Effector memory CD8-positive, alpha-beta T cell (primary cell): ENCODE measurements around the gene ZDHHC6.

Experiments used
- ATAC-seq: fragments of 150-1000 bp; cut with Tn5 transposase; replicated peaks from 2 replicates; pipeline ENCODE4 v1.10.0; 2021; ENCODE audit warnings: mild to moderate bottlenecking, moderate library complexity
- DNase-seq, 3 experiments: peaks; one replicate each; pipeline ENCODE4 v3.0.0; 2021
- H3K27ac Mint-ChIP-seq, 2 donors: one replicate each; pipeline ENCODE4 v1.8.0; 2022; ENCODE audit warnings: mild to moderate bottlenecking in 2 of 2, mixed read lengths in 2 of 2, moderate library complexity in 2 of 2
- H3K27me3 Mint-ChIP-seq, 2 donors: one replicate each; pipeline ENCODE4 v1.8.0; 2022; ENCODE audit warnings: mixed read lengths in 2 of 2
- H3K36me3 Mint-ChIP-seq: one replicate; pipeline ENCODE4 v1.8.0; 2022; ENCODE audit warnings: mild to moderate bottlenecking, moderate library complexity, mixed read lengths; ENCODE audit not compliant: insufficient read depth
- H3K4me1 Mint-ChIP-seq, 2 donors: one replicate each; pipeline ENCODE4 v1.8.0; 2022; ENCODE audit warnings: low read depth in 2 of 2, mixed read lengths in 2 of 2
- H3K4me3 Mint-ChIP-seq, 2 donors: one replicate each; pipeline ENCODE4 v1.8.0; 2022; ENCODE audit warnings: mild to moderate bottlenecking in 2 of 2, mixed read lengths in 2 of 2, moderate library complexity in 2 of 2
- H3K9me3 Mint-ChIP-seq, 2 donors: one replicate each; pipeline ENCODE4 v1.8.0; 2022; ENCODE audit warnings: mixed read lengths in 2 of 2
- total RNA-seq, 9 experiments: gene quantifications; one replicate each; lab custom pipeline; 2026; lab: John Stamatoyannopoulos, UW

The ZDHHC6 gene, protein sequence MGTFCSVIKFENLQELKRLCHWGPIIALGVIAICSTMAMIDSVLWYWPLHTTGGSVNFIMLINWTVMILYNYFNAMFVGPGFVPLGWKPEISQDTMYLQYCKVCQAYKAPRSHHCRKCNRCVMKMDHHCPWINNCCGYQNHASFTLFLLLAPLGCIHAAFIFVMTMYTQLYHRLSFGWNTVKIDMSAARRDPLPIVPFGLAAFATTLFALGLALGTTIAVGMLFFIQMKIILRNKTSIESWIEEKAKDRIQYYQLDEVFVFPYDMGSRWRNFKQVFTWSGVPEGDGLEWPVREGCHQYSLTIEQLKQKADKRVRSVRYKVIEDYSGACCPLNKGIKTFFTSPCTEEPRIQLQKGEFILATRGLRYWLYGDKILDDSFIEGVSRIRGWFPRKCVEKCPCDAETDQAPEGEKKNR
- 51.9 to 93.6 (median 79.2) reads per million in 9 experiments for total RNA-seq

DNA sequence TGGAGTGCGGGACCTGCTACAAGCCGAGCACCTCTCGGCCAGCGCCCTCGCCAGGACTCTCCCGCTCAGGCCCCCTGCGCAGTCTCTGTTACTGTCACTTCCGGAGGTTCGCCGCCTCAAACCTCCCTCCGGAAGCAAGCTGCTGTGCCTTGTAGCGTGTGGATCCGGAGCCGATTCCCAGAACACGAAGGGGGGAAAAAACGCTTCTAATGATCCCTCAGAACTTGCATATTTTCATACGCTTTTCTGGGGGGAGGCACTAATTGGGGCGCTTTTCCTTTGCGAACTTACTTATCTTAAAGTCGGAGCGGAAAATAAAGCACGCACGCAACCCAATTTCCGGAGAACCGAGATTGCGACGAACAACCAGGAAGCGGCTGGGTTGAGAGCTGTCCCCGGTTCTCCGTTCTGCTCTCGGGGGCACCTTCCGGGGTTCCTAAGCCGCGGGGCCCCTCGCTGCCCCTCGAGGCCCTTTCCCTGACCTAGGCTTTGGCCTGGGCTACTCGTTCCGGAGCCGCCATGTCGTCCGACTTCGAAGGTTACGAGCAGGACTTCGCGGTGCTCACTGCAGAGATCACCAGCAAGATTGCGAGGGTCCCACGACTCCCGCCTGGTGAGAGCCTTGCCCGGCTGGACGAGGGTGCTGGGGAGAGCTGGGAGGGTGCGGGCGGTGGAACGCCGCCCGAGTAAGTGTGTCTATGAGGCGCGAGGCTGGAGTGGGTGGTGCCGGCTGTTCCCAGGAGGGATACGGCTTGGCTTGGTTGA is at the start of gene ZDHHC6, which contains the start of gene VTI1A:
TSS of gene ZDHHC6 (minus strand) at position 60 of the 765 bp plus-strand sequence. CDS start 1,478 bp downstream, outside the sequence.
TSS of gene VTI1A (plus strand) at position 361 of the 765 bp plus-strand sequence. CDS start at position 520, 159 bp downstream.
- H3K27me3 Mint-ChIP-seq, result no peaks in the 10 kb centered on the region
- peak; percentile 79 to 85 (median 80) for DNase-seq
- ATAC-seq, result peak; percentile 88
- peak within 1 kb of the TSS; percentile 91 to 94 for H3K4me3 Mint-ChIP-seq
- peak within 1 kb of the TSS; percentile 96 to 97 for H3K27ac Mint-ChIP-seq
- H3K4me1 Mint-ChIP-seq, result peaks cover 34 to 58% of the 10 kb centered on the region in 2 donors
- H3K9me3 Mint-ChIP-seq, result no peaks in the 10 kb centered on the region
- peaks cover 44% of the 10 kb centered on the region for H3K36me3 Mint-ChIP-seq

DNA sequence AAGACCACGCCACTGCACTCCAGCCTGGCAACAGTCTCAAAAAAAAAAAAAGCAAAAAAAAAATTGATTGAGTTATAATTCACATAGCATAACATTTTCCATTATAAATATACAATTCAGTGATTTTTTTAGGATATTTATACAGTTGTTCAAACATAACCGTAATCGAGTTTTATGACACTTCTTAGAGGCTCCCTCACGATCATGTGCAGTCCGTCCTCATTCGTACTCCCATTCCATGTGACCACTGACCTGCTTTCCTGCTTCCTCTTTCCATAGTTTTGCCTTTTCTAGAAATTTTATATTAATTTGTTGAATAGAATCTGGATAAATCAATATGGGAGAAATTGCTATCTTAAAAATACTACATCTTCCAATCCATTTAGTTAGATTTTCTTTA is 46.0 kb upstream of the ZDHHC6 start:
- peaks cover 7 to 21% of the 10 kb centered on the region in 2 donors for H3K4me1 Mint-ChIP-seq
- DNase-seq, result no peak
- H3K27me3 Mint-ChIP-seq, result no peaks in the 10 kb centered on the region
- no peak overlapping the region for H3K27ac Mint-ChIP-seq
- H3K36me3 Mint-ChIP-seq, result no peaks in the 10 kb centered on the region
- H3K4me3 Mint-ChIP-seq, result no peak overlapping the region
- ATAC-seq, result no peak
- no peaks in the 10 kb centered on the region for H3K9me3 Mint-ChIP-seq

DNA sequence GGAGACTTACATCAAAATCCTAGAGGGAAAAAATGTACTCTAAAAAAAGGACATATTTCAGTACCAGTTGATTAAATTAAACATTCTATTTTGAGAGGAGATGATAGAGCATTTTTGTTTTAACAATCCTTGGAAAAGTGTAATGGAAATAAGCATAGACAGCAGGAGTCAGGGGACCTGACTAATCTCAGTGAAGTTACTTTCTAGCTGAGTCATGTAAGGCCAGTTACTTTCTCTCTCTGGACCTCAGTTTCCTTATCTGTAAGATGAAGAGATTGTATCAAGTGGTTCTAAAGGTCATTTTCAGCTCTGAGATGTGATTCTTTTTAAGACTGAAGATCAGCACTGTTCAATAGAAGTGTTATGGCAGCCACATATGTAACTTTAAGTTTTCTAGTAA is 44.4 kb upstream of the ZDHHC6 start:
- Mint-ChIP-seq H3K36me3 (no peaks in the 10 kb centered on the region), H3K4me1 (peaks cover 8 to 17% of the 10 kb centered on the region in 2 donors)

DNA sequence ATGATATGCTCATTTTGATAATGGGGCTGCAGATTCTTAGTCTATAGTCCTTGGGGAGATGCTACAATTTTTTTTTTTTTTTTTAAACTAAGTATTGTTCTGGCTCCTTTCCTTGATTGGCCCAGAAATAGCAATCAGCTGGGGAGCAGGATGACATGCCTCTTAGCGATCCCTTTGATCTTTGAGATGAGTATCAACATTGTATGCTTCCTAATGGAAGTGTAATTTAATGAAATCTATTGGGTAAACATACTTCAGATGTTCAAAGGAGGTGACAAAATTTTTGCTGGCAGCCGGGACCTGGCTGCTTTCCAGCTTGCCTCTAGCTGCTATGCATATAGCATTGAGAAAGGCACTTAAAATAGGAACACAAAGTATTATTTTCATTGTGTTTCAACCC is 43.8 kb upstream of the ZDHHC6 start:
- DNase-seq, result no peak
- ATAC-seq, result no peak
- Mint-ChIP-seq H3K4me1 (peaks cover 8 to 15% of the 10 kb centered on the region in 2 donors), H3K27ac (no peak overlapping the region), H3K4me3 (no peak overlapping the region), H3K27me3 (no peaks in the 10 kb centered on the region), H3K9me3 (no peaks in the 10 kb centered on the region), H3K36me3 (no peaks in the 10 kb centered on the region)

More for the DNA sequence above, 44.4 kb upstream of the ZDHHC6 start:
- Mint-ChIP-seq H3K27me3 (no peaks in the 10 kb centered on the region), H3K9me3 (no peaks in the 10 kb centered on the region), H3K4me3 (no peak overlapping the region), H3K27ac (no peak overlapping the region)
- no peak for ATAC-seq
- DNase-seq, result no peak

DNA sequence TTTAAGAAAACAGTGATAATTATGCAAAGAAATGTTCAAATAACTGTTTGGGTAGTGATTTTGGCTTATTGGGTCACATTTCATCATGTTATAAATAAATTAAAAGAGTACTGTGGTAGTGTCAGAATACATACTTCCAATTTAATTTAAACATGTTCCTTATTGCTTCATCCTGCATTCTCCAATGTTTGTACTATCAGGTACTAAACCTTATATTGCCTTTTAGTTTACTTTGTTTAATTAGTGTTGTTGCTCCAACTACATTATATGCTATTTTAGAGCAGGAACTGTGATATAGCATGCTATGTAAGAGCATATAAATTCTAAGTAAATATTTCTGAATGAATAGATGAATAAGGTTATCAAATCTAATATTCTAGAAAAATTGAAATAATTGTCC is 41.2 kb upstream of the ZDHHC6 start:
- no peaks in the 10 kb centered on the region for H3K36me3 Mint-ChIP-seq
- no peaks in the 10 kb centered on the region for H3K9me3 Mint-ChIP-seq
- no peaks in the 10 kb centered on the region for H3K27me3 Mint-ChIP-seq
- H3K4me3 Mint-ChIP-seq, result no peak overlapping the region
- H3K27ac Mint-ChIP-seq, result no peak overlapping the region
- no peak for ATAC-seq
- peaks cover 3 to 5% of the 10 kb centered on the region in 2 donors for H3K4me1 Mint-ChIP-seq
- no peak for DNase-seq

DNA sequence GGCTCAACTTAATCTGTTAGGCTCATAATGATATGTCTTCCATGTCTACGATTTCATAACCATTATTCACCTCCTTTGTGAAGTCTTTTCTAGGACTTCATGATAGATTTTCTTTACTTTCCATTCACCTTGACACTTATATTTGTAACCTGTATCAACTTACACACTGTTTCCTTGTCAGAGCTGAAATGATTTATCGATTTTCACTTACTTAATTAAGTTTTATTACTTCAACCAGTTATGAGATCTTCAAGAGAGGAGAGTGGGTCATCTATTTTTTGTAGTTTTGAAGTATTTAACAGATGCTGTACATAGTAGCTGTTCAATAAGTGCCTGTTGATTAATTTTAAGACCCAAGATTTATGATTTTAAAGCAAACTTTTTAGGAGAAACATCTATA is 37.7 kb upstream of the ZDHHC6 start:
- ATAC-seq (no peak), DNase-seq (no peak)
- Mint-ChIP-seq H3K27me3 (no peaks in the 10 kb centered on the region), H3K27ac (no peak overlapping the region), H3K4me1 (peaks cover 5 to 11% of the 10 kb centered on the region in 2 donors), H3K9me3 (no peaks in the 10 kb centered on the region), H3K4me3 (no peak overlapping the region), H3K36me3 (no peaks in the 10 kb centered on the region)

DNA sequence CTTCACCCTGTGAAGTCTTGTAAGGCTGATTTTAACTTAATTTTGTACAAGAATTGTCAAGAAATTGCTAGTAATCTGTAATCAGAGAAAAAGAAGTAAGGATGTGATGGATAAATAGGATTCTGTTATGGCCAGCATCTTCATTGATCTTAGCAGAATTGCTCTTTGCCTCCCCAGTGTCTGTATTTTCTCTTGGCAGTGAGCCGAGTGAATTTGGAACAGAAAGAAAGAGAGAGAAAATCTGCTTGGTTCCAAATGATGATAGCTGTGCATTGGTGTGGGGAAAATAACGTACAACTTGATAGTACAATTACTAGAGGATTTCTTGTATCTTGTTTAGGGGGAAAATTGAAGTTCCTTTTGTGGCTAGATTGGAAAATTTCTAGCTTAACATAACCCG is 34.9 kb upstream of the ZDHHC6 start:
- Mint-ChIP-seq H3K9me3 (no peaks in the 10 kb centered on the region), H3K27ac (no peak overlapping the region), H3K27me3 (no peaks in the 10 kb centered on the region), H3K4me1 (peaks cover 3 to 10% of the 10 kb centered on the region in 2 donors), H3K4me3 (no peak overlapping the region), H3K36me3 (peaks cover 2% of the 10 kb centered on the region)
- ATAC-seq (no peak), DNase-seq (no peak)

DNA sequence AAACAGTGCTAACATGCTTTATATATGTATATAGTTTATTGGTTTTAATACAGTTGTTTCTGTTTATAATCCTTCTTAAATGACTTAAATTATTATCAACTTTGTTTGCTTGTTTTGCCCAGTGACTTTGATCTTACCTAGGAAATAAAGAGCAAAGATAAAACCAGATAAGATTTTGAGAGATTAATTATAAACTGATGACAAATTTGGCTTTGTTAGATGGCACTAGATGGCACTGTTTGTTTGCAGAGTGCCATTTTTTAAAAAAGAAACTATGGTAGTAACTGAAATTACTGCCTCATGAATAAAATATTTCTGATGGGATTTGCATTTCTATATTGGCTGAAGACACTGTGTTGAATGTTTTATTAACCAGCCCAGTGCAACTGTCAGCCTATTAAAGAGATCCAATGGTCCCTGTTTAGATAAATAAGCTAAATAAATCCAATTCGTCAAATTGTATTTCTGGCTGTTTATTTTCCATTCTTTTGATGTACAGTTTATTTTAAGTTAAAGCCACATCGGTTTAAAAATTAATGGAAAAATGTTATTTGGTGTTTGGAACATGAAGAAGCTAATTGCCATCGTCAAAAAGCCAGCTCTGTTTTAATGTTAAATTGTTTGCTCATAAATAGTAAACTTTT is 29.0 kb upstream of the ZDHHC6 start:
- peaks cover 4 to 15% of the 10 kb centered on the region in 2 donors for H3K4me1 Mint-ChIP-seq
- no peak for DNase-seq
- H3K4me3 Mint-ChIP-seq, result no peak overlapping the region
- peaks cover 7% of the 10 kb centered on the region for H3K36me3 Mint-ChIP-seq
- H3K9me3 Mint-ChIP-seq, result no peaks in the 10 kb centered on the region
- H3K27ac Mint-ChIP-seq, result no peak overlapping the region
- ATAC-seq, result no peak
- no peaks in the 10 kb centered on the region for H3K27me3 Mint-ChIP-seq

DNA sequence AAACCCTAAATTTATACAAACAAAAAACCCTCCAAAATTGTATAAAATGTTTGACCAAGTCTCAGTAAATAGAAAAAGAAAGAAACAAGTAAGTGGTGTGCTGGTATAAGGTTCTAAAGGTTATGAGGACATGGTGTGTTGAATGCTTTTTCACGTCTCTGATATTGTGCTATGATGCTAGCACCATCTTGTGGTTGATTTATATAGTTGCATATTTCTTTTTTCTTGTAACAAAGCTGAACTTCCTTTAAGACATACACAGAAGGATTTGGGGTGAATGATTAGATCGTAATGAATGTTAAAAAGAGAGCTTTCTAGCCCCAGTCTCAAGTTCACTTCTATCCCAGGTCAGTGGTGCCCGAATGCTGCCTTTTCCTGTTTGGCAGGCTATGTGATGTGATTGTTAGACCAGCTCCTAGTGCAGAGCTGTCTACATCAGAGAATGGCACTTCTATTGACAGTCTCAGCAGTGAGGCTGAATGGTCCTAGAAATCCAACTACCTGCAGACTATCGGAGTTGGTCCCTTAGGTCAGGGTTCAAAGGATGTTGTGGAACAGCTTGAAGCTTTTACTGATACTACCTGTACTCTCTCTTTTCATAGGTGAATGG is 25.3 kb upstream of the ZDHHC6 start:
- DNase-seq (no peak), ATAC-seq (peak; percentile 81)
- Mint-ChIP-seq H3K4me1 (peaks cover 1 to 11% of the 10 kb centered on the region in 2 donors), H3K36me3 (peaks cover 7% of the 10 kb centered on the region), H3K4me3 (no peak overlapping the region), H3K9me3 (no peaks in the 10 kb centered on the region), H3K27me3 (no peaks in the 10 kb centered on the region), H3K27ac (peak overlapping the region in 1 of 2 donors; percentile 54)

DNA sequence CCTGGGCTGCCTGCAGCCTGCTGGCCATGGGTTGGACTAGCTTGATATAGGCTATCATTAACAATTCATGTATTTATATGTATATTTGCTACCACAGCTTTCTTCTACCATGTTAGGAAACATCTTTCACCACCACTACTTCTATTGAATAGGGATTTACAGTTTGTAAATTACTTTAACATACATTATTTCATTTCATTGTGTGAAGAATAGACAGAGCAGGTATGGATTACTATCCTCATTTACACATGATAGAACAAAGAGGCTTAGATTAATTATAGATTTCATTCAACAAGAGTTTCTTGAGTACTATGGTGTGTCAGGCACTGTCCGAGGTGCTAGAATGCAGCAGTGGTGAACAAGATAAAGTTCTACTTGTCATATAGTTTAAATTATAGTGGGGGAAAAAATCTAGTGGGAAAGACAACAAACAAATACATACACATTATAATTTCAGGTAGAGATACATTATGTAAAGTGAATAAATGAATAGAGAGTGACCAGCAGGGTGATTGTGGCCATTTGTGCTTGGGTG is 20.9 kb upstream of the ZDHHC6 start:
- DNase-seq (no peak), ATAC-seq (no peak)
- Mint-ChIP-seq H3K27me3 (no peaks in the 10 kb centered on the region), H3K4me3 (no peak overlapping the region), H3K9me3 (no peaks in the 10 kb centered on the region), H3K36me3 (peaks cover 28% of the 10 kb centered on the region), H3K27ac (no peak overlapping the region), H3K4me1 (peaks cover 0 to 5% of the 10 kb centered on the region in 2 donors)

DNA sequence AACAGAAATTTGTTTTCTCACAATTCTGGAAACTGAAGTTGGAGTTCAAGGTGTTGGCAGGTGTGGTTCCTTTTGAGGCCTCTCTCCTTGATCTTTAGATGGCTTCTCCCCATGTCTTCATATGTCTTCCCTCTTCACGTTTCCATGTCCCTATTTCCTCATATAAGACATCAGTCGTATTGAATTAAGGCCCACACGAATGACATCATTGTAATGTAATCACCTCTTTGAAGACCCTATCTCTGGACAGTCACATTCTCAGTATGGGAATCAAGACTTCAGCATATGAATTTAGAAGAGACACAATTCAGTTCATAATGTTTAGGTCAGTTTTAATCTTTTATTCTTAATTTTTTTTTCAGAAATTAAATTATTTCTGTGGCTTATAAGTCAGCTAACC is 20.1 kb upstream of the ZDHHC6 start:
- H3K36me3 Mint-ChIP-seq, result peaks cover 28% of the 10 kb centered on the region
- H3K27ac Mint-ChIP-seq, result no peak overlapping the region
- ATAC-seq, result no peak
- H3K4me3 Mint-ChIP-seq, result no peak overlapping the region
- H3K9me3 Mint-ChIP-seq, result no peaks in the 10 kb centered on the region
- no peak for DNase-seq
- H3K27me3 Mint-ChIP-seq, result no peaks in the 10 kb centered on the region
- peaks cover 0 to 2% of the 10 kb centered on the region in 2 donors for H3K4me1 Mint-ChIP-seq

DNA sequence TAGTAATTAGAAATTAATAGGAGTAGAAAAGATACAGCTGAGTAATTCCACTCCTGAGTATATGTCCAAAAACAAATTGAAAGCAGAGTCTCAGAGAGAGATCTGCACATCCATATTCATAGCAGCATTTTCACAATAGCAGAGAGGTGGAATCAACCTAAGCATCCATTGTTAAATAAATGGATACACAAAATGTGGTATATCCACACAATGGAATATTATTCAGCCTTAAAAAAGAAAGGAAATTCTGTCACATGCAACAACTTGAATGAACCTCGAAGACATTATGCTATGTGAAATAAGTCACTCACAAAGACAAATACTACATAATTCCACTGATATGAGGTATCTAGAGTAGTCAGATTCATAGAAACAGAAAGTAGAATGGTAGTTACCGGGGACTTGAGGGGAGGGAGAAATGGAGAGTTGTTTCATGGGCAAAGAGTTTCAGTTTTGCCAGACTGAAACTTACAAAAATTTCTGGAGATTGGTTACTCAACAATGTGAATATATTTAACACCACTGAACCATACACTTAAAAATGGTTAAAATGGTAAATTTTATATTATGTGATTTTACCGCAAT is 18.7 kb upstream of the ZDHHC6 start:
- Mint-ChIP-seq H3K4me1 (no peaks in the 10 kb centered on the region), H3K36me3 (peaks cover 21% of the 10 kb centered on the region), H3K4me3 (no peak overlapping the region), H3K27me3 (no peaks in the 10 kb centered on the region), H3K27ac (no peak overlapping the region), H3K9me3 (no peaks in the 10 kb centered on the region)
- DNase-seq (no peak), ATAC-seq (no peak)
